GM21825 (cell line): ENCODE measurements around the gene STK4.

Experiments
- ATAC-seq: cut with Tn5 transposase; IDR thresholded peaks from one replicate; pipeline ENCODE4 v1.9.1; 2021; ENCODE audit warnings: mild to moderate bottlenecking, moderate library complexity; ENCODE audit not compliant: unreplicated experiment

The STK4 gene

DNA sequence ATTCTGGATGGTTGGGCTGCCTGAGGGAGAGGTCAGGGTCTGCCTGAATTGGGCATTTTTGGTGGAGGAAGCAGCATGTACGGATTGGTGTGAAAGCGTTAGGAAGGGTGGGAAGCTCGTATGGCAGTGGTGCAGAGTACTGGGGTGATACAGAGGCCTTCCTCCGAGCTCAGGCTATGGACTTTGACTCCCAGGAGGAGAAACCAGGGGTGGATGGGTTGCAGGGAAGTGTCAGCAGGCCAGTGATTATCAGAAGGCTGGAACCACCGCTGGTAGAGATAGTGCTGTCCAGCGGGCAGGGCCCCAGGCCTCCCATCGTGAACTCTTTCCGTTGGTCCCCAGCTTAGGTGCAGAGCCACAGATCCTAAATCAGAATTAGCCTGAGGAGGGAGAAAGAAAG lies 143.3 kb downstream of the STK4 start:
- no peak for ATAC-seq

DNA sequence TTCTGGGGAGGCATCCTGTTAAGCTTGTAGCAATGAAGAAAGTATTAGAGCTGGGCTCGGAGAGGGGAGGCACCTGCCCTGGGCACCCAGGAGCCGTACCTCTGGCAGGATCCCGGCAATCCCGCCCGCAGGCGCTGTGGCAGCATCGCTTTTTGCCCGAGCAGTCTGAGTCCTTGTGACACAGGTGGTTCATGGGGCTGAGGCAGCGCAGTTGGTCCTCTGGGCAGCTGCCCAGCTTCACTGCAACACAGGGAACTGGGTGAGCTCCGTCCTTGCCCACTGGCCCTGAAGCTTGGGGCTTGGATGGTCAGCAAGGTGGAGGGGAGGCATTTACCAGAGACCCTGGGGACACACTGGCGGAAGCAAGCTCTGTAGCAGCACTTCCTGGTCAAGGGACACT lies 144.0 kb downstream of the STK4 start:
- no peak for ATAC-seq

DNA sequence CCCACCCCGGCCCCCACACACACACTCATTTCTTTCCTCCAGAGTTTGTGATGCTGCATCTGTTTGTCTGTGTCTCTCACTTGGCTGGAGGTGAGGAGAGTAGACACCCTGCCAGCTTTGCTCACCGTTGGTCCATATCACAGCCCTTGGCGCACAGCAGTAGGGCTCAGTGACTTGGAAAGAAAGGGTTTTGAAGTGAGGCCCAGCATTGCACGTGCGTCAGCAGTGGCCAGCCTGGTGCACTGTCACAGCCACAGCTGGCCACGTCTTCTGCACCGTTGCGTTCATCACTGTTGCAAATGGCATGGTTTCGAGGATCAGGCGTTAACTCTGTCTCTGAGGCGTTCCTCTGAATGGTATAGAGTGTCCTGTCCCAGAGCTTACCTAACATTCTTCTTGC lies 145.0 kb downstream of the STK4 start:
- ATAC-seq = no peak

DNA sequence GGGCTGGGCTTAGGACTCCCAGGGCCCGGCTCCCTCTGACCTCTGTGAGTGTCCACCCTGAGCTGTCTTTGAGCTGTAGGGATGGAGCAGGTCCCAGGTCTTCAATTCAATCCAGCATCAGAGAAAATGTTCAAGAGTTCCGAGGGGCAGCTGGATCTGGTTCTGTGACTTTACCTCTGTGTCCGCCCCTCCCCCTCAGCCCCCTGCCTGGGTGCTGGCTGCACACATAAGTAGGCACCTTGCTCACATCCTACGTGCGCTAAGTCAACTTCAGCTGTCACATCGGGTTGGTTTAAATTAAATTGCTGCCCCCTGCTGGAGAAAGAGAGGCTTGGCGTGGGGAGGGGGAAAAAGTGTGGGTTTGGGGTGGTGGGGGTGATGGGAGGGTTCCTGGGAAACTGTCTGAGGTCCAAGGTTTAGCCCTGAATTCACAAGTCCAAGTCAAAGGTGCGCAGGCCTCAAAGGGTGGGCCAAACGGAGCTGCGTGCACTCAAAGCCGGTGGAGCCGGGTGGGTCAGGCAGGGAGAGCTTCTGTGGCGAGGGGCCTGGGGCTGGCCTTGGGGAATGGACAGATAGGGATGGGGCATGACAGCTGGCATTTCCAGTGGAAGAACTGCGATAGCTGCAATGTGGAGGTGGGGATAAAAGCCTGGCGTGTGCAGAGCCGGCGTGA lies 145.6 kb downstream of the STK4 start:
- no peak for ATAC-seq

DNA sequence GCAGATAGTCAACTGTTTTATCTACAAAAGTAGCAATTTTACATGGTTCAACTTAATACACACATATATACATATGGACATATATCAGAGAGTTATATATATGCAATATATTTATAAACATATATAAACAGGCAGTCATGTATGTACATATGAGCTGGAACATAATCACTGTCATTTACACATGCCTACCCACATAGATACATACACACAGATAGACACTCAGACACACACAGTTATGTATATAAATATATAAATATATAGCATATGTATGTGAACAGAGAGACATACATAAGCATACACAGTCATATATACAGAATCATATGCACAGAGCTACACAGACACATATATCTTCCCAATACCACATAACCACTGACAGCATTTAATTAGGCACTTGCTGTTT lies 146.4 kb downstream of the STK4 start:
- no peak for ATAC-seq

DNA sequence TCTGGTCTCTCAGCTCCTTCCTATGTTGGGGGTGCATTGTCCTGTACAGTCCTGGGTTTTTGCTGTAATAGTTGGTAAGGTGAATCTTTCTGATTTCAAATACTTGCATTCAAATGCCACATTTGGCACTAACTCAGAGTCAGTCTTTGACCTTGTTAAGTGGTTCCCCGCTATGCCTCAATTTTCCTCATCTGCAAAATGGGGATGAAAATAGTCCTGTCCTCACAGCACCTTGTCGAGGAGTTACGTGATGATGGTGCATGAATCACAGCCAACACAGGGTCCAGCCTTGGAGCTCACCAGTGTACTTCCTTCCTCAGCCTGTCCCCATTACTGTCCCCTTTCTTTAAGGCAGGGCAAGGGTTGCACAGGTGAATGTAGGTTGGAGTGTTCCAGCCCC lies 147.6 kb downstream of the STK4 start:
- no peak for ATAC-seq

DNA sequence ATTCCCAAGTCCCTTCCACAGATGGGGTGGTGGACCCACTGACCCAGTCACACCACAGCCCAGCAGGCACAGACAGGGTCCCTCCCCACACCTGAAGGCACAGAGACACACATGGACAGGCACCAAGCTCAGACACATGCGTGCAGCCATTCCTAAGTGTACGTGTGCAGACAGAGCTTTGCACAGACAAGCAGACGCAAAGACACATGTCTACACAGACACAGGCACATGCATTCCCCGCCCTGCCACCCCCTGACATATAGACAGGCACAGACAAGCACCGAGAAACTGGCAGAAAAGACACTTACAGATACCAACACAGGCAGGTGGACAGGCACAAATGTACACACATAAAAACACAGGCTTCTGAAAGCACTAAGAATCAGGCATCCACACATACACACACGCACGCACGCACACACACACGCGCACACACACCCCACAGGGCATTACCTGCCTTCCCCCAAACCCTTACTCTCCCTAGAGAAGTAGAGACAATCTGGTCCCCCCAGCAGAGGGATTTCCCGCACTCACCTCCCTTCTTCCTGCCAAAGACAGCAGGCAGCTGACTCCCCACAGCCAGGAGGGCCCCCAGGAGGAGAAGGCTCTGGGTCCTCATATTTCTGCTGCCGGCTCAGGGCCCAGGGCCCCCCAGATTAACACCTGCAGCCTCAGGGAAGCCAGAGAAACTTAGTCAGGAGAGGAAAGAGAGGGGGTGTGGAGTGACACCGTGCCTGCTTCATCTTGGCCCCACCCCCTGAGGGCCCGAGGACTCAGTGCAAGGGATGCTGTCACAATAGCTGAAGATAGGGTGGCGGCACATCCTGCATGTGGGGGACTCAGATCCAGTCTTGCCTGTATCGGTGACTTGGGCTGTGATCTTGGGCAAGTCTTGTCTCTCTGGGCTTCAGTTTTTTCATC lies 148.4 kb downstream of the STK4 start, which contains the start of gene WFDC5:
WFDC5 (minus strand) TSS at position 710 of the 921 bp plus-strand sequence; CDS start at position 619, 91 bp downstream.
- ATAC-seq = no peak

DNA sequence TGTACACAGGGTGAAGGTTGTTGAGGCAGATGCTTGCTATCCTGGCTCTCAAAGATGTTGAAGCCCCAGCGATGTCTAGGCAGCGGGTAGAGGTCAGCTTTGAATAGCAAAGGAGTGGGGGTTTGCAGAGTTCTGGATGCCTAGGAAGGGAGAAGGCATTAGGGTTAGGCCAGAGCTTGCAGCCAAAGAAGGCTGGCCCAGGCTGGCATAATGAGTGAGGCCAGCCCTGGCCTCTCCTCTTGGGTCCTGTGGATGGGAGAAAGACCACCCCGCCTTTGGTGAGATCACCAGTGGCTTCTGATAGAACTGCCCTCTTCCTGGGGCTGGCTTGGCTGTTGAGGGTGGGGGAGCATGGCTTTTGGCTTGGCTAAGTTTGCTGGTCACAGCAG lies 149.1 kb downstream of the STK4 start:
- ATAC-seq = no peak

DNA sequence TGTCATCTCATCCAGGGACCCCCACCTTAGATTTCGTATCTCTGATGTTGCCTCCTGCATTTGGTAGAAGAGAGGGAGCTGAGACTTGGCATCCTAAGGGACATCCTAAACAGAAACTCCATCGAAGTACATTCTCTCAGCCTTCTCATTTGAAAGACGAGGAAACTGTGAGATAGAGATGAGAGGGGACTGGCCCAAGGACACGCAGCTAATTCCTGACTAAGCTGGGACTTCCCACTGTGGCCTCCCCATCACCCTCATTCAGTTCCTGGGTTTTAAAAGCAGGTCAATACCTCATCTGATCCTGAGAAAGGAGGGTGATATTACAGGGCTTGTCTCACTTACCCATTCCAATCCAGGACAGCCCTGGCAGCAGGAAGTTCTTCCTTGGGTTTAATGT lies 149.5 kb downstream of the STK4 start:
- ATAC-seq = no peak

DNA sequence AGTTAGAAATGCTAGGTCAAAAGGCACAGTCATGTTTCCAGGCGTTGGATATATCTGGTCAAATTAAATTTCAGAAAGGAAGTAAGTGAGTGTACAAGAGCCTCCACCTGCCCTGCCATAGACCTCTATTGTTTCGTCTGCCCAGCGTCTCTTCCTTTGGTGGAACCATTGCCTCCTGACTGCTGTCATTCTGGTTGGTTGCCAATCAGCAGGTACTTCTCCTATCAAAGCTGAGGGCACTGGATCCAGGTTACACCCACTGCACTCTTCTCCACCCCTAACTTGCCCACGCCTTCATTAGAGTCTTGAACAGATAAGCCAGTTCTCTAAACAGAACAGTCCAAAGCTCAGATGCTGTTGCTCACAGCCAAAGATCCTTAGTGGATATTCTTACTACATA lies 151.3 kb downstream of the STK4 start:
- no peak for ATAC-seq

DNA sequence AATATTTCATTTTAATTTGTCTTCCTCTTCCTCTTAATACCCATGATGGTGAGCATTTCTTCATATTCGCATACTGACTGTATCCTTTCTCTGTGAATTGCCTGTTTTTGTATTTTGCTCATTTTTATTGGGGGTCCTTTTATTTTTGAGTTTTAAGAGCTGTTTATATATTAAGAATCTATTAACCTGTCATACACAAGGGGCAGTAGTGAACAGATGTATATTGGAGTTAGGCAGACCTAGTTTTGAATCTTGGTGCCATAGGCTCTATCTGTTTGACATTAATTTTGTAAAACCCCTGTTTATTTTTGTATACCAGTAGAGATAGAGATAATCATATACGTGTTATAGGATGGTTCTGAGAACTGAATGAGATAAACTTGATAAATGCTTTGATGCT lies 151.7 kb downstream of the STK4 start:
- ATAC-seq = no peak

DNA sequence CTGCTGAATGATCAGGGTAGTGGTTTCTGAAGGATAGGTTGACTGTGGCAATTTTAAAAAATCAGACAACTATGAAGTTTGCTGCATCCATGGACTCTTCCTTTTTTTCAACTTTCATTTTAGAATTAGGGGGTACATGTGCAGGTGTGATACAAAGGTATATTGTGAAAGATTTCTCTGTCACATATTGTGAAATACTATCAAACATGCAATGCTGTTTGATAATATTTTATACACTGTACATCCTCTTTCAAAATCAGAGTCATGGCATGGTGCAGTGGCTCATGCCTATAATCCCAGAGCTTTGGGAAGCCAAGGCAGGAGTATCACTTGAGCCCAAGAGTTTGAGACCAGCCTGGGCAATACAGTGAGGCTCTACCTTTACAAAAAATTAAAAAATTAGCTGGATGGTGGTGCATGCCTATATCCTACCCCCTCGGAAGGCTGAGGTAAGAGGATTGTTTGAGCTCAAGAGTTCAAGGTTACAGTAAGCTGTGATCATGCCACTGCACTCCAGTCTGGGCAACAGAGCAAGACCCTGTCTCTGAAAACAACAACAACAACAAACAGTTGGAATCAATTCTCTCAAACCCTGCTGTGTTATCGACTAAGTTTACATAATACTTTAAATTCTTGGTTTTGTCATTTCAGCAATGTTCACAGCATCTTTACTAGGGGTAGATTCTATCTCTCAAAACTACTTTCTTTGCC lies 153.4 kb downstream of the STK4 start:
- ATAC-seq = no peak

DNA sequence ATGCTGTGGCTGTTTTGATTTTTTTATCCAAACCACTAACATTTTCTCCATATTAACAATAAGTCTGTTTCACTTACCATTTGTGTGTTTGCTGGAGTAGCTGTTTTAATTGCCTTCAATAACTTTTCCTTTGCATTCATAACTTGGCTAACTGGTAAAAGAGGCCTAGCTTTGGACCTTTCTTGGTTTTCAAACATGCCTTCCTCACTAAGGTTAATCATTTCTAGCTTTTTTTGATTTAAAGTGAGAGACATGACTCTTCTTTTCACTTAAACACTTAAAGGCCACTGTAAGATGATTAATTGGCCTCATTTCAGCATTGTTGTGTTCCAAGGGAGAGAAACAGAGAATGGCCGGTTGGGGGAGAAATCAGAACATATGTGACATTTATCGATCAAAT lies 155.1 kb downstream of the STK4 start:
- ATAC-seq = no peak

DNA sequence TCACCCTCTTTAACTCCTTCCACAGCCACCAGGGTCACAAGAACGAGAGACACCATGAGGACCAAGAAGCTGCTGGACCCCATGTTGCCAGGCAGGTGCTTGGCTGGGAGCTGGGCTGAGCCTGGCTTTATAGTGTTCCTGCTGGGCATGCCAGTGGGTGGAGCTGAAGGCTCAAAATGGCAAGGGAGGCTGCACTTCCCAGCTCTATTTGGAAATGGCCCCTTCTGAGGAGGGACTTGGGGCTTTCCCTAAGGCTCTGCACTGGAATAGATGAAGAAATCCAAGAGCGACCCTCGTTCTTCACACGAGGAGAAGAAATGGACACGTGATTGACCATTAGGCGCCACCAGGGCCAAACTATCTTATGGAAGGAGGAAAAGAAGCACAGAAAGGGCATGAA lies 158.1 kb downstream of the STK4 start, which contains the start of gene WFDC12:
WFDC12 (minus strand) TSS at position 101 of the 400 bp plus-strand sequence; CDS start at position 83, 18 bp downstream.
- no peak for ATAC-seq

DNA sequence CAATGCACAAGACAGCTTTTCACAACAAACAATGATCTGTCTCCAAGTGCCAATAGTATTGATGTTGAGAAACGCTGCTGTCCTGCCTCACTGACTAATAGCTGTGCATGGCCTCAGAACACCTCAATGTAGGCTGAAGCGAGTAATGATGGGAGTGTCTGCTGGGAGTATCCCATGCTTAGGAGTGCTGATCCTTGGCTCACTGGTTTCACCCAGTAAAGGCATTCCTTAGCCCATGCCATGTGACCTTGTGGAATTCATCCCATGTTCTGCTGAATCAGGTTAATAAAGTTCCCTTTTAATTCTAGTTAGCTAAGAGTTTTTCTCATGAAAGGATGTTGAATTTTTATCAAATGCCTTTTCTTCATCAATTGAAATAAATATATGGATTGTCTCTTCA lies 161.8 kb downstream of the STK4 start:
- ATAC-seq = no peak
